Islet of Langerhans (tissue), 1 donor: ENCODE measurements around the gene BRWD1.
"Not testable (repeated sequence)": the region's sequence is repeated elsewhere in the genome, so short reads cannot be mapped to it uniquely, and the experiment has no call there.

ENCODE experiments used
- FAIRE-seq: peaks from one replicate; lab custom pipeline; 2011; peaks lifted over from hg19 to GRCh38; lab: Jason Lieb, UNC

The BRWD1 gene

DNA sequence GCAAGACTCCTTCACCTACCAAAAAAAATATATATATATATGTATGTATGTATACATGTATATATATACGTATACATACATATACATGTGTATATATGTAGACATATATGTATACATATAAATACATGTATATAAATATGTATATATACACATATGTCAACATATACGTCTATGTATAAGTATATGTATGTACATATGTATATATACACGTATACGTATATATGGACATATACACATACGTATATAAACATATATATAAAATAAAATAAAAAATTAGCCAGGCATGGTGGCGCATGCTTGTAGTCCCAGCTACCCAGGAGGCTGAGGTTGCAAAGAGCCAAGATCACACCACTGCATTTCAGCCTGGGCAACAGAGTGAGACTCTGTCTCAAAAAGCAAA, 31.6 kb downstream of the BRWD1 start:
- FAIRE-seq = no peak

DNA sequence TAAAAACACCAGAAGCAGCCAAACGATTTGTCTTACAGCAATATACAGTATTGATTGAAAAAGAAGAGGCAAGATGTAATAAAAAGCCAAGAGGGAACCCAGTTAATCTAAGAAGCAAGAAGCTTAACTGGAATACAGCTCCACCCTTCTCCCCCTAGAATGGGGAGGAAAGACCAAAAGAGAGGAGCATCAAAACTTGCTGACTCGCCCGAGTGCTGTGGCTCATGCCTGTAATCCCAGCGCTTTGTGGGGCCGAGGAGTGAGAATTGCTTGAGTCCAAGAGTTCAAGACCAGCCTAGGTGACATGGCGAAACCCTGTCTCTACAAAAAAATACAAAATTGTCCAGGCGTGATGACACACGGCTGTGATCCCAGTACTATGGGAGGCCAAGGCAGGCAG, 32.2 kb downstream of the BRWD1 start:
- FAIRE-seq = no peak

DNA sequence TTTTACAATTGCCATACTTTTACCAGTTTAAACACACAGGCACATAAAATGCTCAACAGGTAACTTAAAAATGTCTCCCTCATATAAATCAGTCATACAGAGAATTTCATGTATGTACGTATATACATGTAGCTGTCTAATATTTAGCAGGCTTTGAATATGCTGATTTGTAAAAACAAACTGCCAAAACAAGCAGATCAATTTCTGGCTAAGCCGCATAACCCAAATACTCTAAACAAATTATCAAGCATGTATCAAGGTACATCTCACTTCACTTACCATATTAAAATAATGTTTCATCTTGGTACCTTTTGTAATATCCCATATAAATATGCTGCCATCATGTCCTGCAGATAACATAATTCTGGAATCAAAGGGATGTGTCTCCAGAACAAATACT, 43.8 kb downstream of the BRWD1 start:
- FAIRE-seq = no peak

DNA sequence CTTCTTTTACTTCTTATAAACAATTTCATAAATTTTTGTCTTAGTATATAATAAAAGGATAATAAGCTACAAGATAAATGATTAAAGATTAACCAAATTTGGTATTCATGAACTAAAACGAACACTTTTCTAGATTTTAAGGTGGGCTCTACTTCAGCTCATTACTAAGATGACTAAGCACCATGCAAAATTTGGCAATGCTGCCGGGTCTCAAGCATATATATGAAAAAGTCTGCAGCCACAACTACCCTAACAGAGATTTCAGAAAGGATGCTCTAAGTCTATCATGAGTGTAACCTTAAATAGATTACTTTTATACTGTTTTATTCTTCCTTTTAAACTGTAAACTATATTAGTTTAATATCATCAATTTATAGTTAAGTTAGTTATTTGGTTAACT, 47.8 kb downstream of the BRWD1 start:
- no peak for FAIRE-seq

DNA sequence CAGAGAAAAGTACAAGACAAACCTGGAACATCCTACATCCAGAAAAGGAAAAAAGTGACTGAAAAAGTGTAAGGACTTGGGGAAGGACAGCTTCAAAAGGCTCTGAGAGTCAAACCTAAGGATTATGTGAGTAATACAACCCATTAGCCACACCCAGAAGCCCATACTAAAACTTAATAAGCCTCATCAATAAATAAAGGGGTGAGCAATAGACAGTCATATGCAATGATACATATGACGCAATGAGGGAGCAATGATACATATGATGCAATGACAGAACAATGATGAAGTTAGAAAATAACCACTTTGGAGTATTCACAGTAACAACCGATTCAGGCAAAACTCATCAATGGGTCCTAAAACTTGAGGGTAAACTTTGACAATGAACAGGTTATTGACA, 50.1 kb downstream of the BRWD1 start:
- no peak for FAIRE-seq

DNA sequence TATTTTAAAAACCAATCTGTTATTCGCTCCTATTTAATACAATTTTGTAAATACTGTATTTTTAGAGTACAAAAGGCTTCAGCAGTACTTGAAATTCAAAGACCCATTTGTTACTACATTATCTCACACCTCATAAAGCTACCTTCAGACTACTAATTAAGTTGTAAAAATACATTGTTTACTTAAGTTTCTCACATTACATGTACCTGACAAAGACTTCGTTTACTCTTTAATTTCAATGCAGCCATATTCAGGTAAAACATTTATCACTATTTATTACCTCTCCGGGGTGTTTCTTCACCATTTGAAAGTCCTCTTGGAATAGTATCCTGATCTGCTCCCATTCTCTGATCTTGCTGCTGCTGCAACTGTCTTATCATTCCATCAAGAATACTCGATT, 55.2 kb downstream of the BRWD1 start:
- peak; percentile 13 for FAIRE-seq

DNA sequence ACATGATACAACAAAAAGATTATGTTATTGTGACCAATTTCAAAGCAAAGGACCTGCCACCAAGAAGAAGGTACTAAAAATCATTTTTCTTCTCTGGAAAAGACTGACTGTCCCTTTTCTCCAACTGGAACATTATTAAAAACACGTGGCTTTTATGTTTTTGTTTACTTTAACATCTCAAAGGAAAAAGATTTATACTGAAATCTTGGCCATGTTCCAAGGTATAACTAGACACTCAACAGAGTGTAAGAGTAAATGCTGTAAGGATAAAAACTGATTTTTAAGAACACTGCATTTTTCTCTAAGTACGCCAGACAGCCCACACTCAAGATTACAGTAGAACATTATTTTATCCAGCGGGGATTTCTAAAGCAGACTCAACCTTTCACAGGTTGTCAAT, 62.1 kb downstream of the BRWD1 start:
- FAIRE-seq = peak; percentile 77

DNA sequence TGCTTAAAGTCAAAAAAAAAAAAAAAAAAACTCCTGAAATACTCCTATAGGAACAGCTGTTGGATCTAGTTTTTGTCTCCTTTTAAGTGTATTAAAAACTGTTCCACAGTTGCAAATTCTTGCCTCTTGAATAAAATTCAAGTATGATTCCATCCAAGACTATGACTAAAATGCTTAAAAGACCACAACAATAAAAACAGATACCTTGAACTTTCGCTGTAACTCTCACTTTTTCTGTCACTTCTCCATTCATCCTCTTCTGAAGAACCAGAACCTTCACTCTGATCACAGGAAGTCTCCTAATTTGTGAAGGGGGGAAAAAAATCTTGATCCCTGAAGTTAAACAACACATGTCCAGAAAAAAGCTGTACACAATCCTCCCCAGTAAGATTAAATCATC, 75.2 kb downstream of the BRWD1 start:
- FAIRE-seq = no peak

DNA sequence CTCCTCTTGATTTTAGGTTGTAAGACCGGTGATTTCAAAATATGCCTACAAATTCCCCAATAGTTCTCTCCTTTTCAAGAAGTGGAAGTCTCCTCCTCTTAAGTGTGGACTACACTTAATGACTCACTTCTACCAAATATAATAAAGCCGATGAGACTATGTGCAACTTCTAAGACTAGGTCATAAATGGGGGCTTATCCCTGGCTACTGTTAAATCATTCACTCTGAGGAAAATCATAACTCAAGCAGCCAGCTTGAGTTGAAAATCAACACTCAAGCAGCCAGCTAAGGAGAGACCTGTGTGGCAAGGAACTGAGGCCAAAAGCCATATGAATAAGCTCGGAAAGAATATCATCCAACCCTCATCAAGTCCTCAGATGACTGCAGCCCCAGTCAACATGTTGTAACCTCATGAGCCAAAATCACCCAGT, 80.6 kb downstream of the BRWD1 start:
- FAIRE-seq = no peak

DNA sequence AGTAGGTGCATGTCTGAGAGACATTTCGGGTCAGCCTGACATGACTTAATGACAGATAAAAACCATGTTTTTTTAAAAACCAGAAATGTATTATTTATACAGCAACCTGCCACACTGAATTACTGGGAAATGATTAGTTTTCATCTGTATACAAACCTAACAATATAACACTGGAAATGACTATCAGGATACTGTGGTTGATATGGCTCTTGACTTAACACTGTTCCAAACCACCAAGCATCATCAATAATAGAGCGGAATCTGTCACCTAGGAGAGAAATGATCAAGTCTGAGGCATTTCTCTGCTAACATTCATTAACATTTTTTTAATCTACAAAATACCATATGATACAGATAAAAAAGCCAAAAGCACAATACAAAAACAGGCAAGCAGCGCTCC, 88.5 kb downstream of the BRWD1 start:
- FAIRE-seq = no peak

DNA sequence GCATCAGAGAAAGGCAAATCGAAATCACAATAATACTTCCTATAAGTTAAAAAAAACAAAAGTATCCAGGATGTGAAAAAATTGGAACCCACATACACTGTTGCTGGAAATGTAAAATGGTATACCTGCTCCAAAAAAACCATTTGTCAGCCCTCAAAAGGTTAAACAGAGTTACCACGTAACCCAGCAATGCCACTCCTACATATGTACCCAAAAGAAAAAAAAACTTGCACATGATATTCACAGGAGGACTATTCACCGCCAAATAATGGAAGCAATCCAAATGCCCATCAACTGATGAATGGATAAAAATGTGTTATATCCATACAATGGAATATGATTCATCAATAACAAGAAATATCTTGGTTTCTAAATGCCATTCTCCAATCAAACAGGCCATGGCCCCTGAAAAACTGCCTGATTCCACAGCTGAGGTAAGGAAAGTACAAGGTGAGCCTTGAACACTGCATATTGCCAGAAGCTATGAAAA, 91.4 kb downstream of the BRWD1 start:
- no peak for FAIRE-seq

DNA sequence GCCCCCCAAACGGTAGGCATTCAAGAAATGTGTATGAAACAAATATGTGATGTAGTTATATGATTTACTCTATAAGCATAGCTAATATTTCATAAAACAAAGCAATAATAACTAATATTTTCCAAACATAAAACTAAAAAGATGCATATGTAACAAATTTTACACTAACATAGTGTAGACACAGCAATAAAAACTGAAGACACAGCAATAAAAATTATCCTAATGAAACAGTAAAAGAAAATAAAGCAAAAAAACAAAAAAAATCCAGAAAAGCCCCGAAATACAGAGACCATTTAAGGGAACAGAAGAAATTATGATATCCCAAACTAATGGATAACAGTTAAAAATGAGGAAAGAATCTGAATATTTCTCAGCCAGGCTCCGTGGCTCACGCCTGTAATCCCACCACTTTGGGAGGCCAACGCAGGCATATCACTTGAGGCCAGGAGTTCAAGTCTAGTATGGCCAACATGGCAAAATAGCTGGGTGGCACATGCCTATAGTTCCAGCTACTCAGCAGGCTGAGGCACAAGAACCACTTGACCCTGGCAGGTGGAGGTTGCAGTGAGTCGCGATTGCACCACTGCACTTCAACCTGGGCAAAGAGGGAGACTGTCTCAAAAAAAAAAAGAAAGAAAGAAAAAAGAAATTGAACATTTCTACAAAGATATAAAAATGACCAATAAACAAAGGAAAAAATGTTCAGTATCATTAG, 92.0 kb downstream of the BRWD1 start:
- FAIRE-seq = peak; percentile 83

DNA sequence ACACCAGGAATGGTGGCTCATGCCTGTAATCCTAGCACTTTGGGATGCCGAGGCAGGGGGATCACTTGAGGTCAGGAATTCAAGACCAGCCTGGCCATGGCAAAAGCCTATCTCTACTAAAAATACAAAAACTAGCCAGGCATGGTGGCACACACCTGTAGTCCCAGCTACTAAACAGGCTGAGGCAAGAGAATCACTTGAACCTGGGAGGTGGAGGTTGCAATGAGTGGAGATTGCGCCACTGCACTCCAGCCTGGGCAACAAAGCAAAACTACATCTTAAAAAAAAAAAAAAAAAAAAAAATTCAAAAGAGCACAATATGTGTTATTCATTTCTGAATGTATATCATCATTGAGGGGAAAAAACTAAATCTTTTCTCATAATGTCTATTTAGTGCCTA, 92.6 kb downstream of the BRWD1 start:
- not testable (repeated sequence) for FAIRE-seq

DNA sequence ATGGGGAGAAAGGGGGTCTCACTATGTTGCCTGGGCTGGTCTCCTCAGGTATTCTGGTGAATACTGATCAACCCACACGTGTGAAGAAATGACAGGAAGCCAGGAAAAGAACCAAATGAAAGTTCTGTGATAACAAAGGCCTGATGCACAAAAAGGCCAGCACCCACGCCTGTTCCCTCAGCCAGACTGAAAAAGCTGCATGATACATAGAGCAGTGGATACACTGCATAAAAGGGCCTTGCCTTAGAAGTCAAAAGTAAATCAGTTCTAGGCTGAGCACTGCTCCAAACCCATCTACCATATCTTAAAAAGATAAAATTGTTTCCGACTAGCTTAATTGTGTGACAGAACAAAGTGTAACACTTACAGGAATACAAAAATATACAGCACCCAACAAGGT, 93.3 kb downstream of the BRWD1 start:
- FAIRE-seq = no peak

DNA sequence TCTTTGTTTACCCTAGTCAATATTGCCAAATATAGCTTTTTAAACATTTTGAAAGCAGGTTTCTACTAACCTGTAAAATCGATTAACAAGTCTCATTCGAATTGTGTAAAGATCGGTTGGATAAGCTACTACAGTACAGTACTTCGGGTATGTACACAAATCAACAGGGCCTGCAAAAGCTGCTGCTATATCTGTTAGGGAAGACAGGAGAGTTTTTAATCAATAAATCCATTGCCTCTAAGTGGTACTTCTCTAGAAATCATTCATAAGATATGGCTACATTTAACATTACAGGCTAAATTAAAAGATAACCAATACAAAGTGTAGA, 95.4 kb downstream of the BRWD1 start:
- FAIRE-seq = no peak

DNA sequence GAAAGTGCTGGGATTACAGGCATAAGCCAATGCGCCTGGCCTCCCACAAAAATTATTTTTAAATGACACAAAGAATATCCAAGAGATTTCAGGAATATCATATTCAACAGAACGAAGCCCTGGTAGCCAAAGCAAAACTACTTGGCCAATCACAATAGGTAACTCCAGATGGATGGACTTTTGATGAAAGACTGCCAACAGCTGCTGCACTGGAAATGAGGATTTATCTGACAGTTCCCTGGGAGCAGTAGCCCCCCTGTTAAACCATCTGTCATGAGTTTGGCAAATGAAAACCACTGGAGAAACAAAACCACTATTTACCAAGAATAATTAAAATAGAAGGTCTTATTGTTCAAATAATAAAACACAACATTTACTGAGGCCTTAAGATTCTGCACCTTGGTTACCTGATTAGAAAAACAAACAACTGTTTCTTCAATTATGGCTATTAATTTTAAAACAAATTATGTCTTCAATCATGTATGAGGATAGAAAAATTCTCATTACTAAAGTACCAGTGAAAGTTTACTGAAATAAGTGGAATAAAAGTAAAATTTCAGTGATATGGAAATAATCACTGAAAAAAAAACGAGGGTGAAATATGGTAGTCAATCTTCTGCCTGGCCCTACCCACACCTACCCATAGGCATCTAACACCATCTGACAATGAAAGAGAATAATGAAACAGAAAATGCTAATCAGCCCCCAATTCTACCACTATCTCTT, 95.9 kb downstream of the BRWD1 start:
- FAIRE-seq = peak; percentile 68

DNA sequence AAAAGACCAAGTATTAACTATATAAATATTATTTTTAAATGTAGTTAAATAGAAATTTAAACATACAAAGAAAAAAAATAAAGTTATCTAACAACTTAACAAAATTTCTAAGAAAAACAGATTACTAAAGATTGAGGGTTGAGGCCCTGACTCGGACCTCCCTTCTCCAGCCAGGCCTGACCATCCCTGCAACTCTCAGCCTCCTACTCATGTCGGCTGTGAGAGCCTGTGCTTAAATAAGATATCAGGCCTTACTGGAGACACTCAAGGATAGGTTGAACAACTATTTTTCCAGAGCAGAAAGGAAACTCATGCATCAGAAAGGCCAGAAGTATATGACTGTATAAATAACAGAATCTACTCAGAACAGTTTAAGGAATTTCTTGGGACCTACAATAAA, 97.1 kb downstream of the BRWD1 start:
- FAIRE-seq = no peak

DNA sequence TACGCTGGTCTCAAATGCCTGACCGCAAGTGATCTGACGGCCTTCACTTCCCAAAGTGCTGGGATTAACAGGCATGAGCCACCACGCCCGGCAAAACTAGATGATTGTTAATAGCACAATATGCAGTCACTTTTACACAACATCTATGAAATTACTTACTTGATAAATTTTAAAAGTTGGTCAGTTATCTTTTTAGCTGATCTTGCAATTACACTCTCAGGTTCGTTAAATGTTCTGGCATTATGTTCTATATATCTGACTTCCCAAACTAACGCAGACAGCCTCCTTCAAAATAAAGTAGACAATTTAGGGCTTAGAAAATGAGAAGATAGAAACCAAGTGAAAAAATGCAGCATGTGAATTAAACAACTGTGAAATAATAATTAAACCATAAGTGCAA, 98.4 kb downstream of the BRWD1 start:
- FAIRE-seq = no peak

DNA sequence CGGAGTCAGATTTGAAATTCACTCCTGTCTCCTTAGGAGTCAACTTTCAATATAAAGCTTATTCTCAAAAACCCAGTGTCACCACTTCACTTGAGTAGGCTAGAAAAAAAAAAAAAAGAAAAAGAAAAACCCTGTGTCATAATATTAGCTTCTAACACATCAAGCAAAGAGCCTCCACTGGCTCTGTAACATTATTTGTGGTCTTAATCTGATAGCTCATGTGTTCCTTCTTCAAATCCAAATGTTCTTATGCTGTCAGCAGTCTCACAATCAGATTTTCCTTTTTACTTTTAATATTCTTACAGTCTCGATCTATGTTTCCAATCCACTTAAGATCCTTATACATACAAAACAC, 104.1 kb downstream of the BRWD1 start:
- no peak for FAIRE-seq

DNA sequence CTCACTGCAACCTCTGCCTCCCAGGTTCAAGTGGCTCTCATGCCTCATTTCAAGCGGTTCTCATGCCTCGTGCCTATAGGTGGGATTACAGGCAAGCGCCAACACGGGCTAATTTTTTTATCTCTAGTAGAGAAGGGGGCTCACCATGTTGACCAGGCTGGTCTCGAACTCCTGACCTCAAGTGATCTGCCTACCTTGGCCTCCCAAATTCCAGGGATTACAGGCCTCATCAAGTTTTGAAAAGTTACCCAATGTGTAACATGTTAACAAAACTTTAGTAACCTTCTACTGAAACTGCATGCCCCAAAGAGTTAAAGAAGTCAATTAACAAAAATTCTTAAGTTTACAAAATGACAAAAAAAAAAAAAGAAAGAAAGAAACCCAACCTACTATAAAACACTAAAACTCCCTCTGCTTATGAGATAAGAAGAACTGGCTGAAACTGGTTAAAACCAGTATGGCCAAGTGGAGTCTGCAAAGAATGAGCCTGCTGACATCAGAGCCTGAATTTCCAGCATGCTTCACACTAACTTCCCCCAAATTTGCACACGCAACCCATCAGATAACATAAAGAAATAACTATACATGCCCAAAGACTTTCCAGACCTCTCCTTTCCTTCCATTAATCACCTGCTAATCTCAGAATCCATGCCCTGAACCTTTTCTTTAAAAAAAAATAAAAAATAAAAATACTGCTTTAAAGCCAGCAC, 104.7 kb downstream of the BRWD1 start:
- no peak for FAIRE-seq

DNA sequence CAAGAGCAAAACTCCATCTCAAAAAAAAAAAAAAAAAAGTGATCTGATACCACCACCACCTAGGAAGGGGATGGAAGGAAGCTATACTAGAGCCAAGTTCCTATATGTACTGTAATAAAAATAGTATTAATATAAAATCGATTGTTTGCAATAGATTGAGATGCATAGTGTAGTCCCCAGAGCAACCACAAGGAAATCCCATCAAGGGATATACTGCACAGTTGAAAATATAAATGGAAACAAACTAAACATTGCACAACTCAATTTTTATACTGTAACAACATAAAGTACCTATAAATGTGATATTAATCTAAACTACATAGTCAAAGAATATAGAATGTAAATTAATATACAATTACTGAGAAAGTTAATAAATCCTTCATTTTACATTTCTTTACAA, 109.3 kb downstream of the BRWD1 start:
- no peak for FAIRE-seq

DNA sequence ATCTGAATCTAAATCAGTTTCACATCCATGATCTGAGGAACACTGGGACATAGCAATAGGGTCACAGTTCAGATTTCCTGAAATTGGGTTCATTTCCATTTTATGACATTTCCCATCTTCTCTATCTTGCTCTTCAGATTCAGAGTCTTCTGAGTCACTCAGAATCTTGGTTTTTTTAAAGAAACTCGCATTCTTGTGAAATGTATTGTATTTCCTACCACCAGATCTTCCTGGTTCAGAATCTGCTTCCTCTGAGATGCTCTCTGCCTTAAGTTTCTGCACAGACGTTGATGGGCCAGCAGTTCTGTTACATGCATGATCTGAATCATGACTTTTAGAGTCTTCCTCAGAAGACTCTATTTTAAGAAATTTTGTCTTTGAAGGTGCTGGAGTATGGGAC, 114.6 kb downstream of the BRWD1 start:
- no peak for FAIRE-seq

DNA sequence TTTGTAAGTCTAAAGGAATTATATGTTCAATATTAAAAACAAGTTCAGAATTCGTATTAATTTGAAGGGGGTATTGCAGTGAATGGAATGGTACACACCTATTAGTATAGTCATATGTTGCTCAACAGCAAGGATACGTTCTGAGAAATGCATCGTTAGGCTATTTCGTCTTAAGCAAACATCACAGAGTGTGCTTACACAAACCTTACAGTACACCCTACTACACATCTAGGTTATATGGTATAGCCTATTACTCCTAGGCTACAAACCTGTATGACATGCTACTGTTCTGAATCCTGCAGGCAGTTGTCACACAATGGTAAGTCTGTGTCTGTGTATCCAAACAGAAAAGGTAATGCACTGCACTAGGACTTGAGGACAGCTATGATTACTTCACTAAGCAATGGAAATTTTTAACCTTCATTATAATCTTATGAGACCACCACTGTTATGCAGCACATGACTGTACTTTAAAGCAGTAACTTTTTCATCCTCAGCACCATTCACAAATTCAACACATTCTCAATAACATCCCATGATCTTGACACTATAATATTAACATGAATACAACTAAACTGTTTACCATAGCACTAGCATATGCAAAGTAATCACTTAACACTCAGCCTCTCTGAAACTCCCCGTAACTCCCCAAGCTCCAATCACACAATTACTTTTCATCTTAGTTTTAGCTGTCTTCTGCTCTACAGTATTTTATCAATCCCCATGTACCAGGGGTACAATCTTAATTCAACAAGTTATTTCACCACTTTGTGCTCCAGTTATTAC, 115.8 kb downstream of the BRWD1 start:
- FAIRE-seq = no peak
